ENCODE data around the gene ATRN. TPM values are rescaled to one million over a fixed set of nuclear protein-coding genes. Genes with fewer than 3 reads are reported as not detected.

Gene ATRN
- total RNA-seq, 1 donor from 2014 or later: 37.0 TPM

GRCh38 chr20:3541887-3542721 lies 71.3 kb downstream of the ATRN start:
- TF ChIP-seq CTCF (IDR thresholded peaks at IDR 0.05; ENCODE audit: unreplicated experiment): no peak
- DNase-seq (ENCODE audit: low spot score): no peak
- H3K9me3 Mint-ChIP-seq (ENCODE audit: unreplicated experiment): no peaks in the 10 kb centered on the region
- peaks cover 8% of the 10 kb centered on the region for H3K4me1 Mint-ChIP-seq (ENCODE audit: unreplicated experiment)
- H3K4me3 Mint-ChIP-seq (ENCODE audit: unreplicated experiment): no peak overlapping the region
- no peak overlapping the region for H3K27ac Mint-ChIP-seq (ENCODE audit: unreplicated experiment)
- peaks cover 2% of the 10 kb centered on the region for H3K27me3 Mint-ChIP-seq (ENCODE audit: unreplicated experiment)
- H3K36me3 Mint-ChIP-seq (ENCODE audit: low read depth, unreplicated experiment): peaks cover 11% of the 10 kb centered on the region

GRCh38 chr20:3543901-3544507 lies 73.2 kb downstream of the ATRN start:
- peaks cover 5% of the 10 kb centered on the region for H3K36me3 Mint-ChIP-seq (ENCODE audit: low read depth, unreplicated experiment)
- H3K9me3 Mint-ChIP-seq (ENCODE audit: unreplicated experiment): no peaks in the 10 kb centered on the region
- no peak overlapping the region for H3K4me3 Mint-ChIP-seq (ENCODE audit: unreplicated experiment)
- peaks cover 2% of the 10 kb centered on the region for H3K27me3 Mint-ChIP-seq (ENCODE audit: unreplicated experiment)
- no peak overlapping the region for H3K27ac Mint-ChIP-seq (ENCODE audit: unreplicated experiment)
- peaks cover 8% of the 10 kb centered on the region for H3K4me1 Mint-ChIP-seq (ENCODE audit: unreplicated experiment)
- DNase-seq (ENCODE audit: low spot score): no peak
- TF ChIP-seq CTCF (IDR thresholded peaks at IDR 0.05; ENCODE audit: unreplicated experiment): no peak

DNA sequence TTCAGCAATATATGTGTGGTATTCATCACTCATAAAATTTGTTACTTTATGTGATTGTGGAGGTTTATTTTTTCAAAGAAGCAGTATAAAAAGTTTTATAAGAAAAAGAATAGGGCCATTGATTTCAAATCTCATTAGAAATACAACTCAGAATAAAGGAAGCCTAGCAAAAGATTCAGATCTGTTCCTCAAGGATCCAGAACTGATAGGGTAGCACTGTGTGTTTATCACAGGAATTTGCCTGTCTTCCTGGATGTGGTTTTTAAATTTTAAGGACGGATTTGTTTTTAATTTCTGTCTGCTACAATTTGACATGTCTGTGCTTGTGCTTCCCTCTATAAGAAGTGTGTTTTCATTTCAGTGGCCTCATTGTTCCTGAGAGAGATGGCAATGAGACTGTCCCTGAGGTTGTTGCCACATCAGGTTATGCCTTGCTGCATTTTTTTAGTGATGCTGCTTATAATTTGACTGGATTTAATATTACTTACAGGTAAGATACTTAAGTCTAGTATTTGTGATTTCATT lies 74.6 kb downstream of the ATRN start:
- TF ChIP-seq CTCF (IDR thresholded peaks at IDR 0.05; ENCODE audit: unreplicated experiment): no peak
- Mint-ChIP-seq H3K36me3 (ENCODE audit: low read depth, unreplicated experiment) (peaks cover 5% of the 10 kb centered on the region), H3K4me1 (ENCODE audit: unreplicated experiment) (peaks cover 3% of the 10 kb centered on the region), H3K27ac (ENCODE audit: unreplicated experiment) (no peak overlapping the region), H3K9me3 (ENCODE audit: unreplicated experiment) (no peaks in the 10 kb centered on the region), H3K27me3 (ENCODE audit: unreplicated experiment) (peaks cover 2% of the 10 kb centered on the region), H3K4me3 (ENCODE audit: unreplicated experiment) (no peak overlapping the region)
- DNase-seq (ENCODE audit: low spot score): no peak

DNA sequence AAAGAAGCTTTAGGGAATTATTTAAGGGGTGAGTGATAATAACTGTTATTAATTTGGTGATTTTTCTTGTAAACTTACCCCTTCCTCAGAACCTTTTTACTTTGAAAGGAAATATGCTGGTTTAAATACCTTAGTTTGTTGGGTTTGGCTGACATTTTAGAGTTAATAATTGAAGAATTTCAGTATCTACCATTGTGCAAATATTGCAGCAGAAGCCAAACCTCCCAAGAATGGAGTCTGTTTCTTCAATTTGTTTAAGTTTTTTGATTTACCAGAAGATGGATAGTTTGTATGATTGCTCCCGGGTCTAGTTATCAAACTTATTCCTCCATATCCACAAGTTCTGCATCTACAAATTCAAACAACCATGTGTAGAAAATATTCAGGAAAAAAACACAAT lies 77.1 kb downstream of the ATRN start:
- H3K4me3 Mint-ChIP-seq (ENCODE audit: unreplicated experiment): no peak overlapping the region
- H3K27me3 Mint-ChIP-seq (ENCODE audit: unreplicated experiment): peaks cover 2% of the 10 kb centered on the region
- TF ChIP-seq CTCF (IDR thresholded peaks at IDR 0.05; ENCODE audit: unreplicated experiment): no peak
- H3K4me1 Mint-ChIP-seq (ENCODE audit: unreplicated experiment): peaks cover 8% of the 10 kb centered on the region
- H3K9me3 Mint-ChIP-seq (ENCODE audit: unreplicated experiment): no peaks in the 10 kb centered on the region
- DNase-seq (ENCODE audit: low spot score): no peak
- H3K36me3 Mint-ChIP-seq (ENCODE audit: low read depth, unreplicated experiment): peaks cover 5% of the 10 kb centered on the region
- H3K27ac Mint-ChIP-seq (ENCODE audit: unreplicated experiment): no peak overlapping the region

DNA sequence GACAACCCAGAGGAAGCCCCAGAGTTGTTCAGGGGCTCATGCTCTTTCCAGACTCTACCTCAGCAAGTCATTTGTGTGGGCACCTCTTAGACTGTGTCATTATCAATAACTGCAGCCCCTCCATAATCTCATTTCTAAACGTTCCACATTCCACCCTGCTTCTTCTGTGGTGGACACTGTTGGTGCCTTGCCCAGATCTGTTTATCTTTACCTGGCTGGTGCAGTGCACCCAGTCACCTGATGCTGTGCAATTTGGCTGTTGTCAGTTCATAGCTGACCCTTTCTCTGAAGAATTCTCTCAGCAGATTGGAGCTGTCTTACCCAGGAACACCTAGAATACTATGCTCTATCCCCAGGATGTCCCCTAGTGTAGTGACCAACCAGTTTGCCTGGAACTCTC lies 80.0 kb downstream of the ATRN start:
- no peak for TF ChIP-seq CTCF (IDR thresholded peaks at IDR 0.05; ENCODE audit: unreplicated experiment)
- H3K36me3 Mint-ChIP-seq (ENCODE audit: low read depth, unreplicated experiment): no peaks in the 10 kb centered on the region
- DNase-seq (ENCODE audit: low spot score): no peak
- H3K4me3 Mint-ChIP-seq (ENCODE audit: unreplicated experiment): no peak overlapping the region
- H3K27me3 Mint-ChIP-seq (ENCODE audit: unreplicated experiment): no peaks in the 10 kb centered on the region
- H3K9me3 Mint-ChIP-seq (ENCODE audit: unreplicated experiment): no peaks in the 10 kb centered on the region
- H3K4me1 Mint-ChIP-seq (ENCODE audit: unreplicated experiment): peaks cover 4% of the 10 kb centered on the region
- no peak overlapping the region for H3K27ac Mint-ChIP-seq (ENCODE audit: unreplicated experiment)
